Astrocyte (in vitro differentiated cells and primary cell): ENCODE data around the gene CERS4.

ENCODE experiments used
- EZH2 ChIP-seq: IDR thresholded peaks from 2 replicates; pipeline ENCODE4 v1.6.1; 2012; ENCODE audit warnings: mild to moderate bottlenecking, low read length, inconsistent platforms; ENCODE audit not compliant: insufficient read depth
- TF ChIP-seq, protein P1 (sequence below): IDR thresholded peaks from 2 replicates; pipeline ENCODE4 v1.5.1; 2011; ENCODE audit warnings: low read depth, mild to moderate bottlenecking, inconsistent platforms, low read length, moderate library complexity; ENCODE audit not compliant: insufficient read depth

DNA sequence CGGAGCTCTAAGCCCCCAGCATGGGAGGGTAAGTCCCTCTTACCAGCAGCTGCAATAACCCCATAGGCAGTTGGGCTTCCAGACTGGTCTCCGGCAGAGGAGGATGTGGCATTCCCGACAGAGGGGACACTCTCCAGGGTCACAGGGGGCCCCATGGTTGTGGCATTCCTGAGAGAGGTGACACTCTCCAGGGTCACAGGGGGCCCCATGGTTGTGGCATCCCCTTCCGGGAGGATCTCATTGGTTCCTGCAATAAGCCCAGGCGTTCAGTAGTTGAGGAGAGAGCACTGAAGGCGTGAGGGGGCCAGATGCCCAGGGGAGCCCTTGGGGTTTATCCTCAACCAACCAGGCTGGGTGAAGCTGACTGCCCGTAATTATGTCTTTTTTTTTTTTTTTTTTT lies 93.6 kb downstream of the CERS4 start:
- TF ChIP-seq, protein P1, sequence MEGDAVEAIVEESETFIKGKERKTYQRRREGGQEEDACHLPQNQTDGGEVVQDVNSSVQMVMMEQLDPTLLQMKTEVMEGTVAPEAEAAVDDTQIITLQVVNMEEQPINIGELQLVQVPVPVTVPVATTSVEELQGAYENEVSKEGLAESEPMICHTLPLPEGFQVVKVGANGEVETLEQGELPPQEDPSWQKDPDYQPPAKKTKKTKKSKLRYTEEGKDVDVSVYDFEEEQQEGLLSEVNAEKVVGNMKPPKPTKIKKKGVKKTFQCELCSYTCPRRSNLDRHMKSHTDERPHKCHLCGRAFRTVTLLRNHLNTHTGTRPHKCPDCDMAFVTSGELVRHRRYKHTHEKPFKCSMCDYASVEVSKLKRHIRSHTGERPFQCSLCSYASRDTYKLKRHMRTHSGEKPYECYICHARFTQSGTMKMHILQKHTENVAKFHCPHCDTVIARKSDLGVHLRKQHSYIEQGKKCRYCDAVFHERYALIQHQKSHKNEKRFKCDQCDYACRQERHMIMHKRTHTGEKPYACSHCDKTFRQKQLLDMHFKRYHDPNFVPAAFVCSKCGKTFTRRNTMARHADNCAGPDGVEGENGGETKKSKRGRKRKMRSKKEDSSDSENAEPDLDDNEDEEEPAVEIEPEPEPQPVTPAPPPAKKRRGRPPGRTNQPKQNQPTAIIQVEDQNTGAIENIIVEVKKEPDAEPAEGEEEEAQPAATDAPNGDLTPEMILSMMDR = no peak
- TF ChIP-seq EZH2 = no peak
